GM12878 (cell line): ENCODE results near the gene CPEB3. TPM values are rescaled to one million over a fixed set of nuclear protein-coding genes. Genes with fewer than 3 reads are reported as not detected.

ENCODE experiments used
- ATAC-seq: fragments of 200-7000 bp; cut with Tn5 transposase; 3 replicates; pipeline ENCODE4 v1.9.1; 2020; ENCODE audit warnings: mild to moderate bottlenecking, moderate library complexity
- BruUV-seq: library from RNA; stranded (reverse); fragments of 400-500 nt; replicated peaks from 2 replicates; lab custom pipeline; 2021; lab: Mats Ljungman, UMichigan
- CTCF ChIA-PET: fragments of 300-600 bp; sonication (Branson Sonifier 250); formaldehyde crosslinking; extraction: SDS; loops from one replicate; lab custom pipeline; 2021; ENCODE audit warnings: inconsistent platforms; lab: Yijun Ruan, JAX
- POLR2A ChIA-PET: fragments of 350-600 bp; formaldehyde crosslinking; extraction: SDS; loops from one replicate; lab custom pipeline; 2021; ENCODE audit warnings: inconsistent platforms; lab: Charles Lee
- RAD21 ChIA-PET: fragments of 300-600 bp; sonication (Branson Sonifier 250); formaldehyde crosslinking; loops from one replicate; lab custom pipeline; 2023; ENCODE audit warnings: antibody characterized with exemption; ENCODE audit not compliant: unreplicated experiment; lab: Charles Lee
- SMC1A ChIA-PET: fragments of 300-600 bp; sonication (Branson Sonifier 250); formaldehyde crosslinking; loops from one replicate; lab custom pipeline; 2023; ENCODE audit not compliant: unreplicated experiment, uncharacterized antibody; lab: Charles Lee
- DNase-seq: peaks from one replicate; pipeline ENCODE4 v3.0.0-alpha.2; 2011; ENCODE audit warnings: low read depth, low spot score
- FAIRE-seq: peaks from 3 replicates; lab custom pipeline; 2011; peaks lifted over from hg19 to GRCh38; lab: Jason Lieb, UNC
- H2AFZ ChIP-seq: 2 replicates; pipeline ENCODE4 v1.6.0; 2011; ENCODE audit warnings: low read depth, low read length, control low read depth; ENCODE audit not compliant: control insufficient read depth
- H3K27ac ChIP-seq: 2 replicates; pipeline ENCODE4 v1.5.1; 2011; ENCODE audit warnings: control low read depth; ENCODE audit not compliant: control insufficient read depth, insufficient read depth
- H3K27me3 ChIP-seq, 2 experiments: replicated peaks in 1 of 2; 2 replicates each; pipeline versions ENCODE4 v1.6.0 to v1.6.1; 2011; ENCODE audit warnings: low read length in 1 of 2; ENCODE audit not compliant: control insufficient read depth in 2 of 2, insufficient read depth in 2 of 2
- H3K36me3 ChIP-seq, 2 experiments: 2 replicates each; pipeline ENCODE4 v1.5.1; 2011; ENCODE audit warnings: low read length in 1 of 2; ENCODE audit not compliant: control insufficient read depth in 2 of 2, insufficient read depth in 2 of 2
- H3K4me1 ChIP-seq: 2 replicates; pipeline ENCODE4 v1.6.1; 2011; ENCODE audit warnings: mild to moderate bottlenecking, low read length, moderate library complexity, mixed read lengths; ENCODE audit not compliant: control insufficient read depth, insufficient read depth
- H3K4me2 ChIP-seq: 2 replicates; pipeline ENCODE4 v1.6.0; 2011; ENCODE audit warnings: control low read depth; ENCODE audit not compliant: control insufficient read depth, insufficient read depth
- H3K4me3 ChIP-seq: fragments of 200-600 bp; sonication (generic); 2 replicates; pipeline ENCODE4 v1.5.1; 2016
- H3K79me2 ChIP-seq: 2 replicates; pipeline ENCODE4 v1.6.0; 2011; ENCODE audit warnings: low read length; ENCODE audit not compliant: control insufficient read depth, insufficient read depth
- H3K9ac ChIP-seq: 2 replicates; pipeline ENCODE4 v1.8.0; 2011; ENCODE audit warnings: low read length, control low read depth, mixed read lengths; ENCODE audit not compliant: control insufficient read depth, insufficient read depth
- H3K9me3 ChIP-seq: replicated peaks from 3 replicates; pipeline ENCODE4 v1.5.1; 2011; ENCODE audit warnings: mild to moderate bottlenecking, low read length; ENCODE audit not compliant: control insufficient read depth, insufficient read depth
- H4K20me1 ChIP-seq: 2 replicates; pipeline ENCODE4 v1.6.0; 2011; ENCODE audit not compliant: control insufficient read depth, insufficient read depth
- BCL11A ChIP-seq: IDR thresholded peaks from 2 replicates; pipeline ENCODE4 v1.6.1; 2011; ENCODE audit warnings: low read depth, low read length
- E2F4 ChIP-seq: IDR thresholded peaks from 2 replicates; pipeline ENCODE4 v1.6.1; 2012; ENCODE audit warnings: low read depth, low read length, improper control_type of control experiment
- HCFC1 ChIP-seq: fragments of 150-350 bp; IDR thresholded peaks from 2 replicates; pipeline ENCODE4 v1.6.1; 2014; ENCODE audit warnings: low read length
- IKZF1 ChIP-seq: fragments of 450-650 bp; conservative IDR thresholded peaks from 2 replicates; pipeline ENCODE4 v1.6.1; 2017; ENCODE audit warnings: antibody characterized with exemption, mild to moderate bottlenecking
- IRF5 ChIP-seq: fragments of 450-650 bp; IDR thresholded peaks from 2 replicates; pipeline ENCODE4 v1.6.1; 2017; ENCODE audit warnings: borderline replicate concordance
- NBN ChIP-seq: fragments of 450-650 bp; IDR thresholded peaks from 2 replicates; pipeline ENCODE4 v1.6.1; 2016
- NR2C2 ChIP-seq: IDR thresholded peaks from 2 replicates; pipeline ENCODE4 v1.6.1; 2011; ENCODE audit warnings: borderline replicate concordance, low read depth; ENCODE audit not compliant: control insufficient read depth, insufficient read length
- PAX5 ChIP-seq: IDR thresholded peaks from 2 replicates; pipeline ENCODE4 v1.6.1; 2011; ENCODE audit warnings: low read depth, low read length, borderline replicate concordance
- RAD51 ChIP-seq: fragments of 450-650 bp; IDR thresholded peaks from 2 replicates; pipeline ENCODE4 v1.6.1; 2016; ENCODE audit warnings: moderate library complexity, mild to moderate bottlenecking, inconsistent platforms
- SP1 ChIP-seq: IDR thresholded peaks from one replicate; pipeline ENCODE4 v1.6.1; 2011; ENCODE audit warnings: low read depth, low read length
- TBL1XR1 ChIP-seq: IDR thresholded peaks from 2 replicates; pipeline ENCODE4 v1.6.1; 2012; ENCODE audit warnings: low read depth, low read length, improper control_type of control experiment
- ZBTB40 ChIP-seq: fragments of 450-650 bp; IDR thresholded peaks from 2 replicates; pipeline ENCODE4 v1.6.1; 2016; ENCODE audit warnings: mild to moderate bottlenecking, moderate library complexity, borderline replicate concordance
- ZNF207 ChIP-seq: fragments of 450-650 bp; IDR thresholded peaks from 2 replicates; pipeline ENCODE4 v1.6.1; 2014; ENCODE audit warnings: antibody characterized with exemption, mild to moderate bottlenecking, borderline replicate concordance
- WGBS: methylation state at CpG from one replicate; pipeline ENCODE4 v1.1.6; 2016; ENCODE audit warnings: low lambda C conversion rate; ENCODE audit not compliant: insufficient replicate concordance, insufficient coverage; ENCODE audit errors: missing lambda C conversion rate; 5-methylcytosine and 5-hydroxymethylcytosine counted together
- in situ Hi-C: fragments of 300-500 bp; cut with MboI; formaldehyde crosslinking; loops from 9 replicates; pipeline ENCODE4 v1.14.3; 2018; ENCODE audit warnings: mixed read lengths
- intact Hi-C: fragments of 100-400 bp; cut with micrococcal nuclease; formaldehyde crosslinking; loops from one replicate; pipeline ENCODE4 v1.14.2; 2022; ENCODE audit not compliant: unreplicated experiment
- polyA plus RNA-seq, 11 experiments: library from polyadenylated mRNA; depleted of rRNA in 4 of 11; unstranded in 6 of 11; stranded (reverse) in 5 of 11; fragments of >200 nt; fragmentation: Nextera tagmentation in 4 of 11; fragmentation: Illumina TruSeq in 1 of 11; extraction: Ambion mirVana in 4 of 11; extraction: Trizol in 1 of 11; gene quantifications; 1 replicate in 1 of 11; 2 replicates in 10 of 11; pipeline versions ENCODE4 v1.2.1 to v1.2.3, GENCODE V29; 2011 to 2016; ENCODE audit warnings: inconsistent platforms in 2 of 11, missing spikeins in 2 of 11, low read depth in 1 of 11
- total RNA-seq, 4 experiments: library from RNA; depleted of rRNA in 3 of 4; stranded (reverse); fragments of >200 nt in 3 of 4; fragmentation: Illumina TruSeq in 1 of 4; extraction: Trizol in 1 of 4; gene quantifications; 2 replicates each; pipeline versions ENCODE4 v1.2.1 to v1.2.3, GENCODE V29; 2013 to 2021
- TF ChIP-seq, protein P1 (sequence below): fragments of 450-650 bp; formaldehyde crosslinking; IDR thresholded peaks from 2 replicates; pipeline ENCODE4 v1.4.0; 2020; ENCODE audit warnings: mild to moderate bottlenecking, moderate library complexity

Gene CPEB3
- total and polyA plus RNA-seq, 10 of the 15 experiments (the other 5 are each of a cell fraction or from before 2014, with no cell fraction given): 0.50 to 2.3 (median 1.2) TPM

- 92% methylated on average over 1 of the region's 1 CpG for WGBS
- ChIA-PET CTCF (no interaction called here), RAD21 (no interaction called here), POLR2A (interaction anchor here (0.6 kb wide), 1 partner anchor 191 kb away, joined by 4 read pairs; no protein-coding TSS in a partner anchor), SMC1A (interaction anchor here (1.0 to 1.4 kb wide), 2 partner anchors 11 to 92 kb away, joined by 3 read pairs; no protein-coding TSS in a partner anchor)
- Histone ChIP-seq H3K27me3 (no peaks in the 10 kb centered on the region), H3K4me3 (no peak overlapping the region), H3K9ac (no peak overlapping the region), H3K4me1 (no peaks in the 10 kb centered on the region), H3K79me2 (no peaks in the 10 kb centered on the region), H3K9me3 (no peaks in the 10 kb centered on the region), H2AFZ (no peak overlapping the region), H4K20me1 (no peaks in the 10 kb centered on the region), H3K27ac (no peak overlapping the region), H3K36me3 (peaks cover 0 to 4% of the 10 kb centered on the region in 2 experiments; a peak in 3 of 4 replicates), H3K4me2 (no peak overlapping the region)
- ATAC-seq (no peak), DNase-seq (no peak), FAIRE-seq (no peak)
- in situ Hi-C loops (no loop called here), intact Hi-C loops (no loop called here)
- BruUV-seq: no TSS peak
- TF ChIP-seq NBN: no peak
- no peak for TF ChIP-seq TBL1XR1
- no peak for TF ChIP-seq PAX5
- TF ChIP-seq E2F4: no peak
- TF ChIP-seq NR2C2: no peak
- TF ChIP-seq, protein P1, sequence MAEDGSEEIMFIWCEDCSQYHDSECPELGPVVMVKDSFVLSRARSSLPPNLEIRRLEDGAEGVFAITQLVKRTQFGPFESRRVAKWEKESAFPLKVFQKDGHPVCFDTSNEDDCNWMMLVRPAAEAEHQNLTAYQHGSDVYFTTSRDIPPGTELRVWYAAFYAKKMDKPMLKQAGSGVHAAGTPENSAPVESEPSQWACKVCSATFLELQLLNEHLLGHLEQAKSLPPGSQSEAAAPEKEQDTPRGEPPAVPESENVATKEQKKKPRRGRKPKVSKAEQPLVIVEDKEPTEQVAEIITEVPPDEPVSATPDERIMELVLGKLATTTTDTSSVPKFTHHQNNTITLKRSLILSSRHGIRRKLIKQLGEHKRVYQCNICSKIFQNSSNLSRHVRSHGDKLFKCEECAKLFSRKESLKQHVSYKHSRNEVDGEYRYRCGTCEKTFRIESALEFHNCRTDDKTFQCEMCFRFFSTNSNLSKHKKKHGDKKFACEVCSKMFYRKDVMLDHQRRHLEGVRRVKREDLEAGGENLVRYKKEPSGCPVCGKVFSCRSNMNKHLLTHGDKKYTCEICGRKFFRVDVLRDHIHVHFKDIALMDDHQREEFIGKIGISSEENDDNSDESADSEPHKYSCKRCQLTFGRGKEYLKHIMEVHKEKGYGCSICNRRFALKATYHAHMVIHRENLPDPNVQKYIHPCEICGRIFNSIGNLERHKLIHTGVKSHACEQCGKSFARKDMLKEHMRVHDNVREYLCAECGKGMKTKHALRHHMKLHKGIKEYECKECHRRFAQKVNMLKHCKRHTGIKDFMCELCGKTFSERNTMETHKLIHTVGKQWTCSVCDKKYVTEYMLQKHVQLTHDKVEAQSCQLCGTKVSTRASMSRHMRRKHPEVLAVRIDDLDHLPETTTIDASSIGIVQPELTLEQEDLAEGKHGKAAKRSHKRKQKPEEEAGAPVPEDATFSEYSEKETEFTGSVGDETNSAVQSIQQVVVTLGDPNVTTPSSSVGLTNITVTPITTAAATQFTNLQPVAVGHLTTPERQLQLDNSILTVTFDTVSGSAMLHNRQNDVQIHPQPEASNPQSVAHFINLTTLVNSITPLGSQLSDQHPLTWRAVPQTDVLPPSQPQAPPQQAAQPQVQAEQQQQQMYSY (CRISPR knock-in tag): no peak
- TF ChIP-seq RAD51: no peak
- no peak for TF ChIP-seq ZNF207
- no peak for TF ChIP-seq IKZF1
- no peak for TF ChIP-seq BCL11A
- no peak for TF ChIP-seq HCFC1
- no peak for TF ChIP-seq IRF5
- TF ChIP-seq ZBTB40: no peak
- no peak for TF ChIP-seq SP1
Measured at GRCh38 chr10:92112462-92112861, 178.4 kb downstream of the CPEB3 start.
